HFFc6 (cell line): ENCODE measurements around the gene TP53BP1. TPM values are rescaled to one million over a fixed set of nuclear protein-coding genes. Genes with fewer than 3 reads are reported as not detected.

Experiments
- DNase-seq: peaks from one replicate; pipeline ENCODE4 v3.0.0-alpha.2; 2018
- H3K27ac Mint-ChIP-seq: 2 replicates; pipeline ENCODE4 v1.8.0; 2020; ENCODE audit warnings: mild to moderate bottlenecking, mixed read lengths
- H3K27me3 Mint-ChIP-seq: 2 replicates; pipeline ENCODE4 v1.8.0; 2021; ENCODE audit warnings: mild to moderate bottlenecking, moderate library complexity, mixed read lengths; ENCODE audit not compliant: insufficient read depth
- H3K36me3 Mint-ChIP-seq: 2 replicates; pipeline ENCODE4 v1.8.0; 2021; ENCODE audit warnings: low read depth, mixed read lengths
- H3K4me1 Mint-ChIP-seq: 2 replicates; pipeline ENCODE4 v1.8.0; 2020; ENCODE audit warnings: low read depth, mixed read lengths
- H3K4me3 Mint-ChIP-seq: 2 replicates; pipeline ENCODE4 v1.8.0; 2020; ENCODE audit warnings: mild to moderate bottlenecking, moderate library complexity, mixed read lengths
- H3K9me3 Mint-ChIP-seq: 2 replicates; pipeline ENCODE4 v1.8.0; 2020; ENCODE audit warnings: mild to moderate bottlenecking, mixed read lengths
- CTCF ChIP-seq: fragments of 200-600 bp; sonication (generic); IDR thresholded peaks from 2 replicates; pipeline ENCODE4 v1.5.0; 2021; ENCODE audit warnings: antibody characterized with exemption, mild to moderate bottlenecking
- total RNA-seq, 6 experiments: library from RNA; stranded (reverse); fragmentation: NEBNext Ultra II Directional; extraction: Animal tissue kit (Norgen Biotek cat#: 25700); gene quantifications; 2 replicates in 1 of 6; 3 replicates in 5 of 6; pipeline ENCODE4 v1.2.3, GENCODE V29; 2021

Gene TP53BP1
- total RNA-seq, 6 experiments from 2014 or later = 44.7 to 49.5 (median 46.4) TPM

- Mint-ChIP-seq H3K27ac (peak overlapping the region; percentile 97), H3K4me1 (peaks cover 71% of the 10 kb centered on the region), H3K4me3 (no peak overlapping the region), H3K36me3 (no peaks in the 10 kb centered on the region), H3K27me3 (no peaks in the 10 kb centered on the region), H3K9me3 (no peaks in the 10 kb centered on the region)
- no peak for TF ChIP-seq CTCF
- no peak for DNase-seq
These were observed 15.5 kb upstream of the TP53BP1 start for GRCh38 chr15:43508421-43508820.

- H3K27me3 Mint-ChIP-seq = no peaks in the 10 kb centered on the region
- no peak for TF ChIP-seq CTCF
- DNase-seq = peak; percentile 69
- no peaks in the 10 kb centered on the region for H3K36me3 Mint-ChIP-seq
- H3K4me1 Mint-ChIP-seq = peaks cover 46% of the 10 kb centered on the region
- peak overlapping the region; percentile 61 for H3K27ac Mint-ChIP-seq
- H3K9me3 Mint-ChIP-seq = no peaks in the 10 kb centered on the region
- H3K4me3 Mint-ChIP-seq = no peak overlapping the region
These were observed 12.8 kb upstream of the TP53BP1 start for GRCh38 chr15:43505738-43506137.

DNA sequence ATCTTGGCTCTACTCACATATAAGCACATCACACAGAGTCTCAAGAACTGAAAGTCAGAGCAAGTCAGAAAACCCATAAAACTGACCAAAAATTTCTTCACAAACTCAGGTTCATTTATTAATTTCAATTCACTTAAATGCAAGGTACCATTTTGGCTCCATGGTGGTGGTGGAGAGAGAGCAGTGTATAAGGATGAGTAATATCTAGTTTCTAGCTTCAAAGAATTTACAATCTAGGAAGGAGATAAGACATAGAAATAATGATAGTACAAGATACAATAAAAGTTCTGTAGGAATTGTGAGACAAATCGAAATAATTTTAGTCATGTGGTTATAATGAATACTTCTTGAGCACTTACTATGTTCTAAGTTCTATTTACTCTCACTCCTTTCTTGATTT lies 6.7 kb upstream of the TP53BP1 start:
- Mint-ChIP-seq H3K27ac (no peak overlapping the region), H3K4me3 (no peak overlapping the region), H3K36me3 (no peaks in the 10 kb centered on the region), H3K27me3 (no peaks in the 10 kb centered on the region; the same call in 1 of the 2 replicates), H3K9me3 (no peaks in the 10 kb centered on the region), H3K4me1 (0 out of 2 replicates have a peak, but pooled peaks cover 4% of the 10 kb centered on the region)
- no peak for DNase-seq
- no peak for TF ChIP-seq CTCF

DNA sequence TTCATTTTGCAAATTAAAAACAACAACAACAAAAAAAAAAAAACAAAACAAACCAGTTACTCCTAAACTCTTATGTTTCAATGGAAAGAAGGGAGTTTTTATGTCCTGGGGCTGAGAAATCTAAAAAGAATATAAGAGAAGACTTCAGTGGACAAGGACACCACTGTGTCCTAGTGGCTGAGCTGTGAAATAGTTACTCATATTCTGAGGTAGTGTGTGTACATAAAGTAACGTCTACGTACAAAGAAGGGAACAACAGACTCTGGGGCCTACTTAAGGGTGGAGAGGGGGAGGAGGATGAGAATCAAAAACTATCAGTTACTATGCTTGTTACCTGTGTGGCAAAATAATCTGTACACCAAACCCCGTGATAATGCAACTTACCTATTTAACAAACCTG lies 6.0 kb upstream of the TP53BP1 start:
- H3K27me3 Mint-ChIP-seq = no peaks in the 10 kb centered on the region; the same call in 1 of the 2 replicates
- DNase-seq = no peak
- H3K9me3 Mint-ChIP-seq = no peaks in the 10 kb centered on the region
- no peak overlapping the region for H3K27ac Mint-ChIP-seq
- H3K4me3 Mint-ChIP-seq = no peak overlapping the region
- peaks cover under 1% of the 10 kb centered on the region for H3K4me1 Mint-ChIP-seq
- H3K36me3 Mint-ChIP-seq = no peaks in the 10 kb centered on the region
- no peak for TF ChIP-seq CTCF

DNA sequence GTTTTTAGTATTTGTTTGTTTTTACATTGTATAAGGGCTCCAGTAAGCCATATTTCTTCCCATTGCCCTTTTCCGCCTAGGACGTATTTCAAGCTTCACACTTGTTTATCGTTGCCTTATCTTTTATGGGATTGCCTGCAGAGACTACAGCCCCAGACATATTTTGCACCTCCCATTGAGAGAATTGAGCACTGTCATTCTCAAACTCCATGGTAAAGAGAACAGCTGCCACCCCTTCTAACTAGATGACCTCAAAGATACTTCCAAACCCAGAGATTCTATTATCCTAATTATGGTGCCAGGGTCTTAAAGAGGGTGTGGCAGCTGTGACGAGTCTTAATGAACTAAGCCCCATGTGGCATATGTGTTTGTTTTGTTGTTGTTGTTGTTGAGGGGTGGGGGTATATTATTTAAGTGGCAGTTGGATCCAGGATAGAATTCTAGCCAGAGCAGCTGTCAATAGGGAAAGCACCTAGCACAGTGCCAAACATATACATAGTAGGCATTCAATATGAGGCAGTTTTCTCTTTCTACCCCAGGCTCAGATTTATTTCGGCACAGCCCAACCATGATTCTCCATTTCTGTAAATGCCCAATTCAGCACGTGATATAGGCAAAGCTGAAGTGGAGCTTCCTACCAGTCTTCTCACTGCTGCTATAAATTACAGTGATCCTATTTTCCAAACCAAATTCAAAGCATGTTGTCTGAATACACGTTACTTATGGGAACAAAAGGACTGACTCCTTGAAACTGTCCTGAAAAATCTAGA lies 932 bp upstream of the TP53BP1 start:
- Mint-ChIP-seq H3K36me3 (peaks cover 13% of the 10 kb centered on the region), H3K9me3 (no peaks in the 10 kb centered on the region), H3K4me1 (peaks cover 26% of the 10 kb centered on the region), H3K27me3 (no peaks in the 10 kb centered on the region; the same call in 1 of the 2 replicates), H3K27ac (peak overlapping the region; percentile 94), H3K4me3 (peak overlapping the region; percentile 94)
- TF ChIP-seq CTCF = no peak
- DNase-seq = no peak
